HG02759 (cell line): ENCODE results near the gene ANTKMT.

Experiments
- ATAC-seq: cut with Tn5 transposase; IDR thresholded peaks from one replicate; pipeline ENCODE4 v1.9.1; 2021; ENCODE audit warnings: mild to moderate bottlenecking, moderate library complexity; ENCODE audit not compliant: unreplicated experiment

ANTKMT gene

DNA sequence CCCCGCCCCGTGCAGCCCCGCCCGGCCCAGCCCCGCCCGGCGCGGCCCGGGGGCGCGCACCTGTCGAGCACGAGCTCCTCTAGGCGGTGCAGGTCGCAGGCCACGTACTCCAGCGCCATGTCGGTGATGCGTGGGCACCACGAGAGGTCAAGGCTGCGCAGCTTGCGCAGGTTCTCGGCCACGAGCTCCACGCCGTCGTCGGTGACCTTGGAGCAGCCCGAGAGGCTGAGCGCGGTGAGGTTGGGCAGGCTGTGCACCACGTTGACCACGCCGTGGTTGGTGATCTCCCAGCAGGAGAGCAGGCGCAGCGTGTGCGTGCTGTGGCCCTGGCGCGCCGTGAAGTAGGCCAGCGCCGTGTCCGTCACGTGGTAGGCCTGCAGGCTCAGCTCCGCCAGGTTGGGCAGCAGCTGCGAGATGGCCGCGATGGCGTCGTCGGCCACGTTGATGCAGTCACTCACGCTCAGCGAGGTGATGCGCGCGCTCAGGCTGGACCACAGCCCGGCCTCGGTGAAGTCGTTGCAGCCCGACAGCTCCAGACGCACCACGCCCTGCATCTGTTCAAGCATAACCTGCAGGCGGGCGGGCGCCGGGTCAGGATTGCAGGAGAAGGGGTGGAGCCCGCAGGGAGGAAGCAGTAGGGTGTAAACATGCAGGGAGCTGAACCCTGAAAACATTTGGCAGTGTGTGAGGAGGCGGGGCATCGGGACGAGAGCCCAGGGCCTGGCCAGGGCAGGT is 25.4 kb upstream of the ANTKMT start:
- ATAC-seq, result no peak

- ATAC-seq, result no peak
Measured at GRCh38 chr16:698911-699671, 21.9 kb upstream of the ANTKMT start.

- no peak for ATAC-seq
Measured at GRCh38 chr16:700684-701584, 20.0 kb upstream of the ANTKMT start.

DNA sequence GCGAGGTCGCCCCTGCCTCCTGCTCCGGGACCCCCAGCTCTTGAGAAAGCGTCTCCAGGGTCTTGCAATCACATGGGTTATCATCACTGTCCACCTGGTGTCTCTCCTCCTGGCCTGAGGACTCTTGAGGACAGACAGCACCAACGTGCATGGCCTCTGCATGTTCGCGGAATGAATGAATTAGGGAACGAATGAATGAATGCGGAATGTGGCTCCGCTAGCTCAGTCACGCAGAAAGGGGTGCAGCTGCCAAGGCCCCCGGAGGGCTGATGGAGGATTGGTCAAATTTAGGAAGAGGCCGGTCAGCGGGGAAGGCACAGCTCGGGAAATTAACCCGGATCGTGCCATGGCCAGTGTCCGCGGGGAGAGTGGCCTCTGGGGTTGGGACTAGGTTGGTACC is 18.6 kb upstream of the ANTKMT start:
- no peak for ATAC-seq

- ATAC-seq, result no peak
Measured at GRCh38 chr16:703406-703805, 17.5 kb upstream of the ANTKMT start.

GRCh38 chr16:704047-704446 is 16.9 kb upstream of the ANTKMT start:
- no peak for ATAC-seq

DNA sequence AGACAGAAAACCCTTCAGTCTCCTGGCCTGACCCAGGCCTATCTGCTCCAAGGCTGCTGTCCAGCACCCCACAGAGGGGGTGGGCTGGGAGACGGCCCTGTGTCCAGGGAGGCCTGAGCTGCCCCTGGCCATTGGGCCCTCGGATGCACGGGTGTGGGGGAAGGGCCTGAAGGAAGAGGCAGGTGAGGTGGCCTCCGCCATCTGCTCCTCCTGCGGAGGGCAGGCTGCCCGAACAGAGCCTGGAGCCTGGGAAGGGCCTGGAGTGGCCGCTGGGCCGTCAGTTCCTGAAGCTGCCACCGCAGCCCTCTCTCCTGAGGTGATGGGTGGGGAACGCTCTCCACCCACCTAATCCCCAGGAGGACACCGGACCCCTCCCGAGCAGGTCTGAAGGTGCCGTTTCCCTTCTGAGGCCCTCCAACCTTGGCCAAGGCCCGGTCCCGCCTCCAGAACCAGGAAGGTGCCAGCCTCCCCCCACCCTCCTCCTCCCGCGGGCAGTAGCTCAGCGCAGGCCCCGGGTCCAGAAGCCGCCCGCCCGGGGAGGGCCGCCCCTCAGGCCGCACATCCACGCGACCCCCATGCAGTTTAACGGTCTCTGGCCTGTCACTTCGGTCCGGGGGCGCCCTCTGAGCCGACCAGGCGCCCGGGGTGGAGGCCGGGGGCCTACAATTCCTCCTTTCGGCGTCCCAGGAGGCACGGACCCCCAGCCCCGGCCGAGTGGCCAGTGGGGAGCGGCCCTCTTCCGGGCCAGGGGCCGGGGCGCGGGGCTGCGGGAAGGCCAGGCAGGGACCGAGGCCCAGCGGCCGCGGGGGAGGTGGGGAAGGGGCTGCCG is 16.2 kb upstream of the ANTKMT start:
- ATAC-seq, result no peak

DNA sequence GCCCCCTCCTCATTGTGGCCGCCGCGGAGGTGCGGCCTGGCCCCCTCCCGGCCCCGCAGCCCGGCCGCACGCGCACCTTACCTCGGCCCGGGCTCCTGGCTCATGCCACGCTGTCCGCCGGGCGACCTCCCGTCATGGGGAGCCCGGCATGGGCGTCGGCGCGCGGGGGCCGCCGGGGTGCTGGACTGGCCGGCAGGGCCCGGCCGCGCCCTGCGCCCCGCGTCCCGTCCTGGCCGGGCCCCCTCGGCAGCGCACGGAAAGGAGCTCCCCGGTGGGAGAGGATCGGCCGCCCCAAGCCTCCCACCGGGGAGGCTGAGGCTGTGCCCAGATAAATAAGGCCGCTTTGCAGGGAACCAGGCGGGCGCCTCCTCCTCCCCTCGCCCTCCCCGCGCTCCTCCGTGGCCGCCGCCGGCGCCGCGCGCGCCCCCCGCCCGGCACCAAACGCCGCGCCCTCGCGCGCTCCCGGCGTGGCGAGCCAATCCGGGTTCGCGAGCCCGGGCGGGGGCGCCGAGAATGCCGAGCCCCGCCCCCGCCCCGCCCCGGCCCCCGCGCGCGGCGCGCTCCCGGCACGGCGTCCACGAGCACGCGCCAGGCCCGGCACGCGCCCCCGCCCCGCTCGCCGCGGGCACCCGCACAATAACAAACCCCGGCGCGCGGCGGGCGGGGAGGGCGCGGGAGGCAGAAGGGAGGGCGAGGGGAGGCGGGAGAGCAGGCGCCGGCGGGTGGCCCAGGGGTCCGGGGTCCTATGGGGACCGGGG is 15.3 kb upstream of the ANTKMT start, which contains the start of gene FBXL16:
FBXL16 (minus strand) TSS at position 371 of the 758 bp plus-strand sequence. CDS start 8,396 bp downstream, outside the sequence.
- ATAC-seq, result no peak

DNA sequence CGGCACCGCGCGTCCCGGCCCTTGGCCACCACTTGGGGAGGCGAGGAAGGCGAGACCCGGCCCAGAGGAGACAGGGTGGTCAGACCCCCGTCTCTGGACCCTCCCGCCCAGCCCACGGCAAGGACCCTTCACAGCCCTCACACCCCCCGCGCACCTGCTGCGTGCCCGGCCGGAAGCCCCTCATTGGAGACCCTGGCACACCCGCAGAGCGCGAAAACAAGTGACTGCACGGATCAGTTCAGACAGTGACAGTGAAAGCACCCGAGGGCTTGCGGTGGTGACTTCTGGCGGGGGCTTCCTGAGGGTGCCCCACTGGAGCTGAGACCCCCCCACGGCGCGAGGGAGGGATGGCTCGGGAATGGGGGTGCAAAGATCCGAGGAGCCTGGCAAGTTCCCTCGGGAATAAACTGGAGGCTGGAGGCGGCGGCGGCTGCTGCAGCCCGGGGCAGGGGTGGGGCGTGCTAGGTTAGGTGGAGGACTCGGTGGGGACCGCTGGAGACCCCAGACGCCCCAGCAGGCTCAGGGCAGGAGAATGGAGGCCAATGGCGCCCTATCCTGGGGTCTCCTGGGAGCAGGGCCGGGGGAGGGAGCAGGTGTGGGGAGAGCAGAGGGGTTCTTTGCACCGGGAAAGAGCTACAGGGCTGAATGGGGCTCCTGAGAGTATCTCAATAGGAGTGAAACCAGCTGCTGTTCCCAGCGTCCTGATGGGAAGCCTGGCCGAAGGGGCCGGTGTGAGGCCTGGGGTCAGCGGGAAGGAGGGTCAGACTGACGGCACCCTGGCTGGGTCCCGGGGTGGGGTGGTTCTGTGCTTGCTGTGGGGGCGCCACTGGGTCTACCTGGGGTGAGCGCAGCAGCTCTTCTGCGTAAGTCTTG is 14.5 kb upstream of the ANTKMT start:
- no peak for ATAC-seq

- no peak for ATAC-seq
Measured at GRCh38 chr16:707062-707538, 13.8 kb upstream of the ANTKMT start.

DNA sequence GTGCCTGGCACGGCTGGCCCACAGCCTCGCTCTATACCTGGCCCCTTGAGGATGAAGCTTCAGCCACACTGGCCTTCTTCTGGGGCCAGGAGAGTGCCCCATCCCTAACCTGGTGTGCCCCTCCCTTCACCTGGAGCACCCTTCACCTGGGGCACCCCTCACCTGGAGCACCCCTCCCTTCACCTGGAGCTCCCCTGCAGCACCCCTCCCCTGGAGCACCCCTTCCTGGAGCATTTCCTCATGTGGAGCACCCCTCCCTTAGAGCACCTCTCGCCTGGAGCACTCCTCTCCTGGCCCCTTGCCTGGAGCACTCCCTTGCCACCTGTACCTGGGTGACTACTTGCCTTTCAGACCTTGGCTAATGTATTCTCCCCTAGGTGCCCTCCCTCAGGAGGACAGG is 12.9 kb upstream of the ANTKMT start:
- no peak for ATAC-seq

GRCh38 chr16:708959-709358 is 12.0 kb upstream of the ANTKMT start:
- no peak for ATAC-seq

DNA sequence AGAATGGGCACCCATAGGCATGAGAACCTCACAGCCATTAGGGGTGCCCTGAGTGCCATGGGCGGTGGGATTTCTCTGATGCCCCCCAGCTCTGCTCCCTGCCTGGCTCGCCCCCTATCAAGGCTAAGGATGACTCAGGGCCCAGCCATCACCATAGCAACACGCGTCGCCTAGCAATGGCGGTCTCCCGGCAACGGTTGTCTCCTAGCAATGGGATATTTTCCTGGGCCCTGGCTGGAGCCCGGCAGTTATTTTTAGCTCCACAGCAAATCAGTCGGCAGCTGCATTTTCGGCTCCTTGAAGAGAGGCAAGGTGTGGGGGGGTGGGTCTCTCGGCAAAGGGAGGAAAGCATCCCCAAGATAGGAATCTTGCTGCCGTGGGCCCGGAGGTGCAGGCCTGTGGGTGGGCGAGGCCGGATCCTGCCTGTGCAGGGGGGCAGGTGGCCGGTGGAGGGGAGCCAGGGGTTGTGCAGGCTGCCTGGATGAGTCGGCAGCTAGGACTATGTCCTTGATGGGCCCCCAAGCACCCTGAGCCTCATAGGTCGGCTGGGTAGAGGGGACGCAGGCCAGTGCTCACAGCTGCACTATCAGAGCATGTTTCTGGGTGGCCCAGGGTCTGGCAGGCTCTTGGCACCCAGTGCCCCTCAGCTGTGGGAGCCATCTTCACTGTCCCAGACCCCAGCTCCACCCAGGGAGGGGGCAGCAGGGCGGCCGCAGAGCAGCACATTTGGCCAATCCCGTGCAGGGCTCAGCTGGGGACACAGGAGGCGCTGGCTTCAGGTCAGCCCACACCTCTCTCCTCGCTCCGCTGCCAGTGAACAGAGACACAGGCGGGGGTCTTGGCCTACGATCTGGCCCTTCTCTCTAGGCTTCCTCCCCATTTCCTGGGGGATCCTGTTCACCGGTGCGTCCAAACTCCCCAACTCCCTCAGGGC is 11.1 kb upstream of the ANTKMT start:
- ATAC-seq, result no peak

- ATAC-seq, result no peak
Measured at GRCh38 chr16:710500-711075, 10.4 kb upstream of the ANTKMT start.

DNA sequence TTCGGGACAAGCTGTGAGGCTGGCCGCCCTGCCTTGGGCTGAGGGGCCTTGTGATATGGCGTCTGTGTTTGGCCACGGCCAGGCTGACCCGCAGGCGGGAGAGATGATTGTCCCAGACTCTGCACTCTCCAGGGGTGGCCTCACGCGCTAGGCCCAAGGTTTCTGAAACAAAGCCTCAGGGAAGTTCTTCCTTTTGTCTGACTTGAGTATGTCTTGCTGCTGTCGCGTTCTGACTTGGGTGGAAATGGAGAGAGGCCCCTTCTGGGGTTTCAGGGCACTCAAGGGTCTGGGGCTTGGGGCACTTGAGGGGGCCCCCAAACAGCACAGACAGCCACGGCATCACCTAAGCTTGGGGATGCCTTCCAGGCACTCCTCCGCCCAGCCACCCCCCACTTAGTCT is 9.9 kb upstream of the ANTKMT start:
- no peak for ATAC-seq

DNA sequence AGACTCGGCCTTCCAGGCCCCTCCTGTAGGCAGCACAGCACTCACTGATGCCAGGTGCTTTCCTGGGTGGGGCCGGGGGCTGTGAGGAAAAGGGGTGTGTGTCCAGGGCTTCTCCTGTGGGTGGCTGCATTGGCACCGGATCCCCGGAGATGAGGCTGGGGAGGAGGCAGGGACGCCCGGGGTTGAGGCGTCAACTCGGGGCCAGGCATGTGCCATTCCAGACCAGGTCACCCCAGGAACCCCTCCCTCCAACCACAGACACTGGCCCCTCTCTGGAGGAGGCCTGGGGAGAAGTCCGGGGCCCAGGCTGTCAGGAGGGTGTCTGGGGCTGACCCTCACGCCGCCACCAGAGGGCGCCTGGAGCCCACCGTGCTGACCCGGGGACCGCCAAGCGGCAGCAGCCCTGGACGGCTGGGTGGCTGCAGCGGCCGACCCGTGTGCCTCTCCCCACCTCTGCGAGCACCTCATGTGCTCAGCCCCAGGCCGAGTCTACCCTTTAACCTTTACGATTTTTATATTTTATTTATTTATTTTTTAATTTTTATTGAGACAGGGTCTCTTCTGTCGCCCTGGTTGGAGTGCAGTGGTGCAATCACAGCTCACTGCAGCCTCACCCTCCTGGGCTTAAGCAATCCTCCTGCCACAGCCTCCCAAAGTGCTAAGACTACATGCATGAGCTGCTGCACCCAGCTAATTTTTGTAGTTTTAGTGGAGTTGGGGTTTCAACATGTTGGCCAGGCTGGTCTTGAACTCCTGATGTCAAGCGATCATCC is 9.2 kb upstream of the ANTKMT start:
- no peak for ATAC-seq
